IMR-90 (cell line): ENCODE data around the gene CHD2. TPM values are rescaled to one million over a fixed set of nuclear protein-coding genes. Genes with fewer than 3 reads are reported as not detected.

Source experiments
- ATAC-seq: fragments of 200-7000 bp; cut with Tn5 transposase; 2 replicates; pipeline ENCODE4 v1.9.1; 2020; ENCODE audit warnings: low read depth, mild to moderate bottlenecking, moderate library complexity
- BruUV-seq: library from RNA; stranded (reverse); fragments of 400-500 nt; replicated peaks from 2 replicates; lab custom pipeline; 2021; lab: Mats Ljungman, UMichigan
- CTCF ChIA-PET: fragments of 300-600 bp; formaldehyde crosslinking; extraction: SDS; loops from one replicate; lab custom pipeline; 2021; ENCODE audit warnings: antibody characterized with exemption; lab: Yijun Ruan, JAX
- POLR2A ChIA-PET: fragments of 300-600 bp; sonication (Branson Sonifier 250); formaldehyde crosslinking; loops from one replicate; lab custom pipeline; 2022; ENCODE audit warnings: antibody characterized with exemption; ENCODE audit not compliant: unreplicated experiment; lab: Charles Lee
- DNase-seq: peaks from one replicate; pipeline ENCODE4 v3.0.0; 2013
- H2AFZ ChIP-seq: replicated peaks from 2 replicates; pipeline ENCODE3; 2013; ENCODE audit warnings: low read length, mild to moderate bottlenecking; ENCODE audit not compliant: poor library complexity
- H2AK5ac ChIP-seq: 2 replicates; pipeline ENCODE4 v1.6.1; 2013; ENCODE audit warnings: low read depth, low read length, inconsistent platforms
- H2AK9ac ChIP-seq: replicated peaks from 2 replicates; pipeline ENCODE3; 2013; ENCODE audit warnings: mild to moderate bottlenecking, low read depth, low read length, moderate library complexity; ENCODE audit not compliant: poor library complexity
- H2BK120ac ChIP-seq: 2 replicates; pipeline ENCODE4 v1.6.1; 2013; ENCODE audit warnings: low read depth, low read length, inconsistent platforms
- H2BK15ac ChIP-seq: 3 replicates; pipeline ENCODE4 v1.6.1; 2013; ENCODE audit warnings: low read depth, low read length, inconsistent platforms
- H2BK20ac ChIP-seq: 2 replicates; pipeline ENCODE4 v1.6.1; 2013; ENCODE audit warnings: low read depth, mild to moderate bottlenecking, inconsistent platforms, low read length, moderate library complexity
- H2BK5ac ChIP-seq: 2 replicates; pipeline ENCODE4 v1.6.1; 2013; ENCODE audit warnings: mild to moderate bottlenecking, low read depth, low read length, inconsistent platforms; ENCODE audit not compliant: poor library complexity, severe bottlenecking
- H3K14ac ChIP-seq: replicated peaks from 2 replicates; pipeline ENCODE4 v1.6.1; 2013; ENCODE audit warnings: low read depth, low read length, inconsistent platforms
- H3K18ac ChIP-seq: 2 replicates; pipeline ENCODE4 v1.6.1; 2013; ENCODE audit warnings: low read depth, low read length, control low read depth
- H3K23ac ChIP-seq: 2 replicates; pipeline ENCODE4 v1.6.1; 2013; ENCODE audit warnings: low read depth, low read length, inconsistent platforms
- H3K27ac ChIP-seq: 2 replicates; pipeline ENCODE4 v1.5.1; 2013; ENCODE audit warnings: mild to moderate bottlenecking, control low read depth, low read length; ENCODE audit not compliant: insufficient read depth
- H3K27me3 ChIP-seq: 2 replicates; pipeline ENCODE4 v1.6.1; 2013; ENCODE audit warnings: low read length; ENCODE audit not compliant: control insufficient read depth, insufficient read depth
- H3K36me3 ChIP-seq: 2 replicates; pipeline ENCODE4 v1.6.1; 2013; ENCODE audit warnings: low read length, mixed read lengths; ENCODE audit not compliant: control insufficient read depth, insufficient read depth
- H3K4ac ChIP-seq: 2 replicates; pipeline ENCODE4 v1.6.1; 2013; ENCODE audit warnings: low read depth, low read length, inconsistent platforms
- H3K4me1 ChIP-seq: 2 replicates; pipeline ENCODE4 v1.6.1; 2013; ENCODE audit warnings: low read length, mixed read lengths; ENCODE audit not compliant: control insufficient read depth, insufficient read depth
- H3K4me2 ChIP-seq: 2 replicates; pipeline ENCODE4 v1.6.1; 2013; ENCODE audit warnings: low read depth, mild to moderate bottlenecking, control low read depth, low read length, moderate library complexity
- H3K4me3 ChIP-seq: 2 replicates; pipeline ENCODE4 v1.5.1; 2013; ENCODE audit warnings: low read depth, mild to moderate bottlenecking, control low read depth, low read length, moderate library complexity; ENCODE audit not compliant: insufficient read depth
- H3K56ac ChIP-seq: 2 replicates; pipeline ENCODE4 v1.6.1; 2013; ENCODE audit warnings: low read length, inconsistent platforms; ENCODE audit not compliant: insufficient read depth; ENCODE audit errors: extremely low read depth
- H3K79me1 ChIP-seq, 2 experiments: 2 replicates each; pipeline ENCODE4 v1.6.1; 2013; ENCODE audit warnings: low read length in 2 of 2, inconsistent platforms in 1 of 2, low read depth in 1 of 2
- H3K9ac ChIP-seq: 2 replicates; pipeline ENCODE4 v1.6.1; 2013; ENCODE audit warnings: low read depth, low read length, control low read depth
- H3K9me1 ChIP-seq: 2 replicates; pipeline ENCODE4 v1.6.1; 2013; ENCODE audit warnings: low read length, inconsistent platforms; ENCODE audit not compliant: insufficient read depth
- H3K9me3 ChIP-seq: 2 replicates; pipeline ENCODE4 v1.6.1; 2013; ENCODE audit warnings: low read length; ENCODE audit not compliant: control insufficient read depth, insufficient read depth
- H4K20me1 ChIP-seq: 2 replicates; pipeline ENCODE4 v1.6.1; 2013; ENCODE audit warnings: low read length, inconsistent platforms; ENCODE audit not compliant: insufficient read depth
- H4K5ac ChIP-seq: 2 replicates; pipeline ENCODE4 v1.6.1; 2013; ENCODE audit warnings: mild to moderate bottlenecking, low read depth, low read length, control low read depth
- H4K8ac ChIP-seq, 2 experiments: 2 replicates each; pipeline ENCODE4 v1.6.1; 2013; ENCODE audit warnings: low read depth in 2 of 2, low read length in 2 of 2, control low read depth in 1 of 2, inconsistent platforms in 1 of 2
- H4K91ac ChIP-seq: 2 replicates; pipeline ENCODE4 v1.6.1; 2013; ENCODE audit warnings: low read depth, low read length, inconsistent platforms; ENCODE audit not compliant: insufficient read depth
- CEBPB ChIP-seq: IDR thresholded peaks from 2 replicates; pipeline ENCODE4 v1.6.1; 2012; ENCODE audit warnings: low read depth, low read length, improper control_type of control experiment
- CHD1 ChIP-seq: IDR thresholded peaks from 2 replicates; pipeline ENCODE4 v1.6.1; 2012; ENCODE audit warnings: low read depth, low read length, improper control_type of control experiment
- MXI1 ChIP-seq: IDR thresholded peaks from 2 replicates; pipeline ENCODE4 v1.6.1; 2012; ENCODE audit warnings: low read depth, mild to moderate bottlenecking, low read length, moderate library complexity, borderline replicate concordance
- RAD21 ChIP-seq: IDR thresholded peaks from 2 replicates; pipeline ENCODE4 v1.6.1; 2012; ENCODE audit warnings: low read length, improper control_type of control experiment
- RCOR1 ChIP-seq: IDR thresholded peaks from 2 replicates; pipeline ENCODE4 v1.6.1; 2012; ENCODE audit warnings: mild to moderate bottlenecking, low read length, improper control_type of control experiment; ENCODE audit not compliant: insufficient replicate concordance
- WGBS, 2 experiments: methylation state at CpG; one replicate each; pipeline versions ENCODE4 v1.1.5 to v1.1.7; 2013; ENCODE audit warnings: missing lambda C conversion rate in 2 of 2; ENCODE audit not compliant: insufficient read length in 1 of 2; ENCODE audit errors: extremely low coverage in 2 of 2; 5-methylcytosine and 5-hydroxymethylcytosine counted together
- dilution Hi-C: fragments of 300-500 bp; cut with HindIII; formaldehyde crosslinking; loops from one replicate; pipeline ENCODE4 v1.14.3; 2018; ENCODE audit warnings: low sequenced_read_pairs; ENCODE audit not compliant: unreplicated experiment
- in situ Hi-C: fragments of 300-500 bp; cut with MboI; formaldehyde crosslinking; loops from 3 replicates; pipeline ENCODE4 v1.14.3; 2019; ENCODE audit warnings: low sequenced_read_pairs, inconsistent platforms, mixed read lengths
- intact Hi-C: fragments of 100-400 bp; cut with micrococcal nuclease; formaldehyde crosslinking; loops from 2 replicates; pipeline ENCODE4 v1.10.0; 2022
- polyA plus RNA-seq, 3 experiments: library from polyadenylated mRNA; depleted of rRNA; stranded (reverse); fragments of >200 nt; gene quantifications; 2 replicates each; pipeline ENCODE4 v1.2.3, GENCODE V29; 2012; ENCODE audit warnings: low replicate concordance in 1 of 3
- total RNA-seq: library from RNA; depleted of rRNA; stranded (reverse); fragments of >200 nt; gene quantifications from 2 replicates; pipeline ENCODE4 v1.2.3, GENCODE V29; 2012
- TF ChIP-seq, protein P1 (sequence below): conservative IDR thresholded peaks from 2 replicates; pipeline ENCODE4 v1.5.1; 2012; ENCODE audit warnings: mild to moderate bottlenecking, low read depth, low read length, improper control_type of control experiment
- TF ChIP-seq, protein P2 (sequence below): fragments of 150-350 bp; IDR thresholded peaks from 2 replicates; pipeline ENCODE4 v1.6.1; 2016; ENCODE audit warnings: low read depth, mild to moderate bottlenecking, low read length, moderate library complexity, borderline replicate concordance

Gene CHD2
- total and polyA plus RNA-seq, 2 of the 4 experiments (the other 2 are of a cell fraction) = 44.9 to 64.7 TPM

DNA sequence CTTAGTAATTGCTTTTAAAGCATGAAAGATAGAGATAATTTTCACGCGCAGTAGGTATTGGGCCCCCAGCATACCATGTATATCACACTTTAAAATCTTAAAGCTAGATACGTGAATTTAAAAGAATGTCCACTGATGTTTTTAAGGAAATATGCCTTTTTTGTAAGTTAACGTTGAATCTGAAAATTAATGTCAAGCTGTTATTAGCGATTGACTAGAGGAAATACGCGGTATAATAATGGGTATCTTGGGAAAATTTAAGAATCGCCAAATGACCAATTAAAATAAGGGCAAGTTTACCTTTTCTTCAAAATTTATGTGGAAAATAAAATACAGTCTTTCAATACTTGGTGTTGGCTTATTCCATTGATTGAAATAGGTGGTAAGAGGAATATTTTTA is 13.3 kb upstream of the CHD2 start:
- POLR2A ChIA-PET = no interaction called here
- no peak overlapping the region for H3K18ac ChIP-seq
- H3K4me1 ChIP-seq = peaks cover 1% of the 10 kb centered on the region
- peak overlapping the region; percentile 43 for H2BK5ac ChIP-seq
- CTCF ChIA-PET = interaction anchor here (0.9 kb wide), 1 partner anchor 77 kb away, joined by 3 read pairs; no protein-coding TSS in a partner anchor
- DNase-seq (no peak), ATAC-seq (no peak)
- no peak overlapping the region for H3K9ac ChIP-seq
- H4K91ac ChIP-seq = no peak overlapping the region
- no peak overlapping the region for H2AK5ac ChIP-seq
- H4K8ac ChIP-seq = no peak overlapping the region
- WGBS, 2 experiments = no CpG with 5 or more reads among the region's 8 CpGs
- H4K20me1 ChIP-seq = peaks cover 29% of the 10 kb centered on the region; the same call in 1 of the 2 replicates
- H3K27me3 ChIP-seq = no peaks in the 10 kb centered on the region
- no peak overlapping the region for H3K56ac ChIP-seq
- peaks cover 2 to 7% of the 10 kb centered on the region in 2 experiments; a peak in 3 of 4 replicates for H3K79me1 ChIP-seq
- H3K4ac ChIP-seq = no peak overlapping the region
- H3K4me3 ChIP-seq = no peak overlapping the region
- H4K5ac ChIP-seq = no peak overlapping the region
- H2AK9ac ChIP-seq = no peak overlapping the region
- peaks cover 32% of the 10 kb centered on the region for H3K36me3 ChIP-seq
- no peak overlapping the region for H2BK20ac ChIP-seq
- dilution Hi-C loops (no loop called here), intact Hi-C loops (no loop called here), in situ Hi-C loops (no loop called here)
- H3K9me3 ChIP-seq = no peaks in the 10 kb centered on the region
- TF ChIP-seq, protein P1, sequence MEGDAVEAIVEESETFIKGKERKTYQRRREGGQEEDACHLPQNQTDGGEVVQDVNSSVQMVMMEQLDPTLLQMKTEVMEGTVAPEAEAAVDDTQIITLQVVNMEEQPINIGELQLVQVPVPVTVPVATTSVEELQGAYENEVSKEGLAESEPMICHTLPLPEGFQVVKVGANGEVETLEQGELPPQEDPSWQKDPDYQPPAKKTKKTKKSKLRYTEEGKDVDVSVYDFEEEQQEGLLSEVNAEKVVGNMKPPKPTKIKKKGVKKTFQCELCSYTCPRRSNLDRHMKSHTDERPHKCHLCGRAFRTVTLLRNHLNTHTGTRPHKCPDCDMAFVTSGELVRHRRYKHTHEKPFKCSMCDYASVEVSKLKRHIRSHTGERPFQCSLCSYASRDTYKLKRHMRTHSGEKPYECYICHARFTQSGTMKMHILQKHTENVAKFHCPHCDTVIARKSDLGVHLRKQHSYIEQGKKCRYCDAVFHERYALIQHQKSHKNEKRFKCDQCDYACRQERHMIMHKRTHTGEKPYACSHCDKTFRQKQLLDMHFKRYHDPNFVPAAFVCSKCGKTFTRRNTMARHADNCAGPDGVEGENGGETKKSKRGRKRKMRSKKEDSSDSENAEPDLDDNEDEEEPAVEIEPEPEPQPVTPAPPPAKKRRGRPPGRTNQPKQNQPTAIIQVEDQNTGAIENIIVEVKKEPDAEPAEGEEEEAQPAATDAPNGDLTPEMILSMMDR = no peak
- TF ChIP-seq CEBPB = no peak
- no peak for TF ChIP-seq MXI1
- TF ChIP-seq CHD1 = no peak
- TF ChIP-seq RAD21 = no peak
- TF ChIP-seq, protein P2, sequence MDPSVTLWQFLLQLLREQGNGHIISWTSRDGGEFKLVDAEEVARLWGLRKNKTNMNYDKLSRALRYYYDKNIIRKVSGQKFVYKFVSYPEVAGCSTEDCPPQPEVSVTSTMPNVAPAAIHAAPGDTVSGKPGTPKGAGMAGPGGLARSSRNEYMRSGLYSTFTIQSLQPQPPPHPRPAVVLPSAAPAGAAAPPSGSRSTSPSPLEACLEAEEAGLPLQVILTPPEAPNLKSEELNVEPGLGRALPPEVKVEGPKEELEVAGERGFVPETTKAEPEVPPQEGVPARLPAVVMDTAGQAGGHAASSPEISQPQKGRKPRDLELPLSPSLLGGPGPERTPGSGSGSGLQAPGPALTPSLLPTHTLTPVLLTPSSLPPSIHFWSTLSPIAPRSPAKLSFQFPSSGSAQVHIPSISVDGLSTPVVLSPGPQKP = no peak
- TF ChIP-seq RCOR1 = no peak
- no peak overlapping the region for H2AFZ ChIP-seq
- no peak overlapping the region for H3K27ac ChIP-seq
- no TSS peak for BruUV-seq
- no peak overlapping the region for H2BK120ac ChIP-seq
- H3K9me1 ChIP-seq = peaks cover 2% of the 10 kb centered on the region
- H3K14ac ChIP-seq = no peak overlapping the region
- H2BK15ac ChIP-seq = no peak overlapping the region
- peak overlapping the region; percentile 53 for H3K4me2 ChIP-seq
- no peak overlapping the region for H3K23ac ChIP-seq
